ENCODE results near the gene MLLT1. TPM values are rescaled to one million over a fixed set of nuclear protein-coding genes. Genes with fewer than 3 reads are reported as not detected.
"Not testable (repeated sequence)": the region's sequence is repeated elsewhere in the genome, so short reads cannot be mapped to it uniquely, and the experiment has no call there.

Gene MLLT1
- total and polyA plus RNA-seq, 8 donors, result 19.6 to 37.5 (median 25.4) TPM

DNA sequence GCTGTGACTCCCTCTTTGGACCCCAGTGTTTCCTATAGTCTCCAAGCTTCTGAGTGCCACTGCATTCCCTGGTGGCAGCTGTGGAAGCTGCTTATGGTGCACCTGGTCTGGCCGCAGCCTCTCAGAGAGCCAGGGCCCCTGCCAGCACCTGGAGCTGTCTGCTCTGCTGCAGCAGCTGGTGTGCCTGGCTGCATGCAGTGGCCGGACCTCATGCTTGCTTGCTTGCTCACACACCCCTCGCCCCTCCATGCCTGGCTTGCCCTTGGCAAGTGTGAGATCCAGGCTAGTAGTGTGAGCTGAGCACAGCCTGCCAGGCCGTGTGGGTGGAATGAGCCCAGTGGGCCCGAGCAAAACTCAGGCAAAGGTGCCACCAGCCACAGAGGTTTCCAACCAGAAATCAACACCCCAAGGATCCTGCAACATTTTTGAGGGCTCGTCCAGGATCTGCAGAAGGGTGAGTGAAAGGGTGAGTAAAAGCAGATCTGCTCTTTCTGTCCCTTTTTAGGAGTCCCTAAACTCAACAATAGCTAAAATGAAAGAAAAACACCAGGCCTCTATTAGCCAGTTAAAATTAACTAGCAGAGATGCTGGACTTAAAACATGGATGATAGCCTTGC is 7.6 kb upstream of the MLLT1 start:
- no peak for FAIRE-seq
- Histone ChIP-seq H3K36me3 (no peaks in the 10 kb centered on the region), H3K4me3 (no peak overlapping the region), H3K9me3 (peaks cover 0 to 6% (median 3%) of the 10 kb centered on the region in 4 donors), H3K4me1 (no peaks in the 10 kb centered on the region), H3K27ac (no peak overlapping the region), H3K27me3 (no peaks in the 10 kb centered on the region)
- intact Hi-C loops (cut with DNase I), result no loop called here
- peak in 1 of 6 donors; percentile 39 for DNase-seq
- no peak for ATAC-seq
- TF ChIP-seq CTCF (IDR thresholded peaks at IDR 0.05), result no peak
- WGBS, 2 donors, result 68 to 80% methylated on average over 6 of the region's 6 CpGs

GRCh38 chr19:6286676-6287075 is 6.9 kb upstream of the MLLT1 start:
- no peaks in the 10 kb centered on the region for H3K9me3 ChIP-seq
- FAIRE-seq, result no peak
- H3K4me1 ChIP-seq, result no peaks in the 10 kb centered on the region

DNA sequence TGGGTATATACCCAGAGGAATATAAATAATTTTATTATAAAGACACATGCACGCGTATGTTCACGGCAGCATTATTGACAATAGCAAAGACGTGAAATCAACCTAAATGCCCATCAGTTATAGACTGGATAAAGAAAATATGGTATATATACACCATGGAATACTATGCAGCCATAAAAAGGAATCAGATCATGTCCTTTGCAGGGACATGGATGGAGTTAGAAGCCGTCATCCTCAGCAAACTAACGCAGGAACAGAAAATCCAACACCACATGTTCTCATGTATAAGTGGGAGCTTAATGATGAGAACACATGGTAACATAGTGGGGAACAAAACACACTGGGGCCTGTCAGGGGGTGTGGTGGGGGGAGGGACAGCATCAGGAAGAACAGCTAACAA is 2.6 kb upstream of the MLLT1 start:
- peaks cover 0 to 12% (median 3%) of the 10 kb centered on the region in 3 donors for H3K4me1 ChIP-seq
- 77 to 88% methylated on average over 6 of the region's 6 CpGs for WGBS, 2 donors
- H3K9me3 ChIP-seq; H3K27me3 ChIP-seq; ATAC-seq; H3K27ac ChIP-seq; FAIRE-seq; H3K4me3 ChIP-seq; DNase-seq; H3K36me3 ChIP-seq; intact Hi-C loops (cut with DNase I): not testable (repeated sequence)

More at GRCh38 chr19:6286676-6287075, 6.9 kb upstream of the MLLT1 start:
- DNase-seq (peak in 1 of 6 donors; percentile 6), ATAC-seq (no peak)
- intact Hi-C loops (cut with DNase I), result no loop called here
- no peaks in the 10 kb centered on the region for H3K36me3 ChIP-seq
- H3K27me3 ChIP-seq, result no peaks in the 10 kb centered on the region
- TF ChIP-seq CTCF (IDR thresholded peaks at IDR 0.05), result no peak
- no peak overlapping the region for H3K27ac ChIP-seq
- WGBS, 2 donors, result 83 to 88% methylated on average over 4 of the region's 4 CpGs
- H3K4me3 ChIP-seq, result no peak overlapping the region

- Histone ChIP-seq H3K9me3 (no peaks in the 10 kb centered on the region), H3K4me1 (peaks cover 7 to 19% (median 9%) of the 10 kb centered on the region in 3 donors), H3K27ac (peak overlapping the region in 3 of 4 donors; percentile 38 to 57 (median 53)), H3K27me3 (no peaks in the 10 kb centered on the region), H3K36me3 (no peaks in the 10 kb centered on the region), H3K4me3 (peak overlapping the region; percentile 71 to 89 (median 78))
- ATAC-seq (peak in 2 of 4 donors; percentile 3 to 8), DNase-seq (no peak), FAIRE-seq (no peak)
- 0 to 13% methylated on average over 3 to 59 of the region's 59 CpGs for WGBS, 2 donors
- no peak for TF ChIP-seq CTCF (IDR thresholded peaks at IDR 0.05)
- intact Hi-C loops (cut with DNase I), result no loop called here
These were observed 200 bp downstream of the MLLT1 start for GRCh38 chr19:6279620-6279930.

DNA sequence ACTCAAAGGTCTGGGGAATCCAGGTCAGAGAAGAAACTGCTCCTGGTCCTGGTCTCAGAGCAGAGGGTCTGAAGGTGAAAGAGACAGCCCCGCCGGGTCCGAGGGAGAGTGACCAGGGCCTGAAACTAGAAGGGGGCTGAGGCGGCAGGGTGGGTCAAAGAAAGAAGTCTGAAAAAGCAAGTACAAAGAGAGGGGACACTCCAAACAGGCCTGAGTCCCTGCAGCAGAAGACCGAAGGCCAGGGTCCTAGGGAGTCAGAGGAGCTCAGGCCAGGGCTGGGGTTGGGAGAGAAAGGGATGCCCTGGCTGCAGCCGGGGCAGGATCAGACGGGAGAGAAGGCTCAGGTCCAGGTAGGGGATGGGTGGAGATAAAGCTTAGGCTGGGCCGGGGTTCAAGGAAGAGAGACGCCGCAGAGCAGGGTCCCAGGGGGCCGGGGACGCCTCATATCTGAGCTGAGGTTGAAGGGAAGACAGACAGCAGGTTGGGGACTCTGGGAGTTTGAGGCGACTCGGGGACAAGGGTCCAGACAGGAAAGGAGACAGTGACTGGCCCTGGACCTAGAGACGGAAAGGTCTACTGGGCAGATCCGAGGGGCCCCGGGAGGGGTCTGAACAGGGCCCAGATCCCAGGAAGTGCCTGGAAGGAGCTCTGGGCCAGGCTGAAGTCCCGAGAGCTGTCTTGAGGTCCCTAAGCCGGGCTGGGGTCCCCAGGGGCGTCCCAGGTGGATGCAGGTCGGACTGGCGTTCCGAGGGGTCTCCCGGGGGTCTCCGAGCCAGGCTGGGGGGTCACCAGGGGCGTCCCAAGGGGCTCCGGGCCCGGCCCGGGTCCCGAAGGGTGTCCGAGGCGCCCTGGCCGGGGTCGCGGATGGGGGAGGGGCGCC is 795 bp downstream of the MLLT1 start:
- Histone ChIP-seq H3K4me1 (peaks cover 12 to 25% (median 15%) of the 10 kb centered on the region in 3 donors), H3K27me3 (no peaks in the 10 kb centered on the region), H3K9me3 (no peaks in the 10 kb centered on the region), H3K4me3 (peak overlapping the region; percentile 71 to 89 (median 78)), H3K36me3 (no peaks in the 10 kb centered on the region), H3K27ac (peak overlapping the region; percentile 38 to 57 (median 46))
- DNase-seq (peak in 2 of 6 donors; percentile 42 to 63), ATAC-seq (no peak), FAIRE-seq (no peak)
- intact Hi-C loops (cut with DNase I), result no loop called here
- TF ChIP-seq CTCF (IDR thresholded peaks at IDR 0.05), result no peak
- WGBS, 2 donors, result 4 to 8% methylated on average over 20 to 36 of the region's 36 CpGs
